Uterus (tissue), 2 donors: ENCODE measurements around the gene OR6Y1.

Experiments
- POLR2A ChIP-seq, 2 donors: fragments of 450-650 bp; IDR thresholded peaks; one replicate each; pipeline ENCODE4 v1.6.1; 2016; ENCODE audit warnings: antibody characterized with exemption in 2 of 2, mild to moderate bottlenecking in 1 of 2, moderate library complexity in 1 of 2
- TF ChIP-seq, protein P1 (sequence below), 4 experiments: fragments of 200-600 bp in 2 of 4; fragments of 450-650 bp in 2 of 4; sonication (generic) in 2 of 4; IDR thresholded peaks; one replicate each; pipeline ENCODE4 v1.5.1; 2016 to 2019; ENCODE audit warnings: antibody characterized with exemption in 4 of 4, mild to moderate bottlenecking in 2 of 4, moderate library complexity in 1 of 4

- TF ChIP-seq, protein P1, sequence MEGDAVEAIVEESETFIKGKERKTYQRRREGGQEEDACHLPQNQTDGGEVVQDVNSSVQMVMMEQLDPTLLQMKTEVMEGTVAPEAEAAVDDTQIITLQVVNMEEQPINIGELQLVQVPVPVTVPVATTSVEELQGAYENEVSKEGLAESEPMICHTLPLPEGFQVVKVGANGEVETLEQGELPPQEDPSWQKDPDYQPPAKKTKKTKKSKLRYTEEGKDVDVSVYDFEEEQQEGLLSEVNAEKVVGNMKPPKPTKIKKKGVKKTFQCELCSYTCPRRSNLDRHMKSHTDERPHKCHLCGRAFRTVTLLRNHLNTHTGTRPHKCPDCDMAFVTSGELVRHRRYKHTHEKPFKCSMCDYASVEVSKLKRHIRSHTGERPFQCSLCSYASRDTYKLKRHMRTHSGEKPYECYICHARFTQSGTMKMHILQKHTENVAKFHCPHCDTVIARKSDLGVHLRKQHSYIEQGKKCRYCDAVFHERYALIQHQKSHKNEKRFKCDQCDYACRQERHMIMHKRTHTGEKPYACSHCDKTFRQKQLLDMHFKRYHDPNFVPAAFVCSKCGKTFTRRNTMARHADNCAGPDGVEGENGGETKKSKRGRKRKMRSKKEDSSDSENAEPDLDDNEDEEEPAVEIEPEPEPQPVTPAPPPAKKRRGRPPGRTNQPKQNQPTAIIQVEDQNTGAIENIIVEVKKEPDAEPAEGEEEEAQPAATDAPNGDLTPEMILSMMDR (IDR thresholded peaks at IDR 0.05): no peak
- TF ChIP-seq POLR2A (IDR thresholded peaks at IDR 0.05): no peak
Measured at GRCh38 chr1:158494796-158495195, 59.4 kb downstream of the OR6Y1 start.
